Left lung (tissue), 10 donors: ENCODE data around the gene PFKFB3. TPM values are rescaled to one million over a fixed set of nuclear protein-coding genes. Genes with fewer than 3 reads are reported as not detected.

ENCODE experiments used
- ATAC-seq: fragments of 200-7000 bp; cut with Tn5 transposase; one replicate; pipeline ENCODE4 v1.9.1; 2020; ENCODE audit warnings: moderate library complexity
- DNase-seq, 4 donors: peaks; one replicate each; pipeline ENCODE4 v3.0.0-alpha.2; 2013 to 2020
- H3K27ac ChIP-seq, 2 donors: fragments of 200-600 bp; sonication (generic) in 1 of 2; one replicate each; pipeline versions ENCODE4 v1.5.0 to v1.8.0; 2020 to 2021
- H3K27me3 ChIP-seq, 2 donors: fragments of 200-600 bp; sonication (generic) in 1 of 2; one replicate each; pipeline versions ENCODE4 v1.5.0 to v1.8.0; 2020 to 2021
- H3K36me3 ChIP-seq, 2 donors: fragments of 200-600 bp; sonication (generic) in 1 of 2; one replicate each; pipeline versions ENCODE4 v1.5.0 to v1.8.0; 2020 to 2021
- H3K4me1 ChIP-seq, 2 donors: fragments of 200-600 bp; one replicate each; pipeline ENCODE4 v1.8.0; 2021
- H3K4me3 ChIP-seq, 2 donors: fragments of 200-600 bp; sonication (generic) in 1 of 2; one replicate each; pipeline versions ENCODE4 v1.5.0 to v1.8.0; 2020 to 2021; ENCODE audit warnings: mild to moderate bottlenecking in 1 of 2
- H3K9me3 ChIP-seq, 2 donors: fragments of 200-600 bp; sonication (generic) in 1 of 2; one replicate each; pipeline versions ENCODE4 v1.5.0 to v1.8.0; 2020 to 2021
- CTCF ChIP-seq, 2 donors: fragments of 200-600 bp; sonication (generic) in 1 of 2; IDR thresholded peaks; one replicate each; pipeline versions ENCODE4 v1.5.0 to v1.8.0; 2021; ENCODE audit warnings: antibody characterized with exemption in 2 of 2
- intact Hi-C, 2 donors: fragments of 100-400 bp; cut with DNase I; formaldehyde crosslinking; loops; one replicate each; pipeline versions ENCODE4 v1.11.2 to v1.14.2; 2022
- polyA plus RNA-seq, 6 donors: library from polyadenylated mRNA; unstranded; fragments of 120-200 nt; gene quantifications; one replicate each; pipeline ENCODE4 v1.2.1, GENCODE V29; 2013; ENCODE audit not compliant: insufficient read length in 6 of 6
- total RNA-seq, 2 donors: library from RNA; stranded (reverse); fragmentation: NEBNext Ultra II Directional; extraction: Animal tissue kit (Norgen Biotek cat#: 25700); gene quantifications; one replicate each; pipeline ENCODE4 v1.2.1, GENCODE V29; 2021
- donor health status: DM: no; HTN: yes; CAD: no.
- donor health status: DM: no; HTN: no; CAD: no.

PFKFB3 gene
- total and polyA plus RNA-seq, 8 donors = 15.3 to 120 (median 22.5) TPM

GRCh38 chr10:6297951-6298381 is 95.2 kb downstream of the PFKFB3 start:
- no peak for TF ChIP-seq CTCF (IDR thresholded peaks at IDR 0.05)
- no peak for DNase-seq
- peak; percentile 82 for ATAC-seq

GRCh38 chr10:6298428-6298827 is 95.7 kb downstream of the PFKFB3 start:
- Histone ChIP-seq H3K27ac (peak overlapping the region in 1 of 2 donors; percentile 50), H3K4me3 (no peak overlapping the region), H3K27me3 (no peaks in the 10 kb centered on the region), H3K4me1 (peaks cover 0 to 49% of the 10 kb centered on the region in 2 donors), H3K36me3 (no peaks in the 10 kb centered on the region), H3K9me3 (no peaks in the 10 kb centered on the region)
- ATAC-seq = no peak
- intact Hi-C loops = no loop called here
- TF ChIP-seq CTCF (IDR thresholded peaks at IDR 0.05) = no peak
- no peak for DNase-seq

More at GRCh38 chr10:6297951-6298381, 95.2 kb downstream of the PFKFB3 start:
- Histone ChIP-seq H3K36me3 (no peaks in the 10 kb centered on the region), H3K9me3 (no peaks in the 10 kb centered on the region), H3K4me1 (peaks cover 0 to 48% of the 10 kb centered on the region in 2 donors), H3K27me3 (no peaks in the 10 kb centered on the region), H3K4me3 (no peak overlapping the region), H3K27ac (peak overlapping the region in 1 of 2 donors; percentile 50)
- intact Hi-C loops = no loop called here

GRCh38 chr10:6299234-6299633 is 96.5 kb downstream of the PFKFB3 start:
- DNase-seq = no peak
- Histone ChIP-seq H3K4me1 (peaks cover 0 to 50% of the 10 kb centered on the region in 2 donors), H3K36me3 (no peaks in the 10 kb centered on the region), H3K4me3 (no peak overlapping the region), H3K27ac (no peak overlapping the region), H3K27me3 (no peaks in the 10 kb centered on the region), H3K9me3 (no peaks in the 10 kb centered on the region)
- intact Hi-C loops = no loop called here
- TF ChIP-seq CTCF (IDR thresholded peaks at IDR 0.05) = no peak
- ATAC-seq = no peak

GRCh38 chr10:6299743-6300105 is 97.0 kb downstream of the PFKFB3 start:
- intact Hi-C loops = no loop called here
- H3K27ac ChIP-seq = peak overlapping the region in 1 of 2 donors; percentile 66
- no peaks in the 10 kb centered on the region for H3K9me3 ChIP-seq

More at GRCh38 chr10:6299743-6300105, 97.0 kb downstream of the PFKFB3 start:
- no peak overlapping the region for H3K4me3 ChIP-seq
- DNase-seq (no peak), ATAC-seq (no peak)
- H3K27me3 ChIP-seq = no peaks in the 10 kb centered on the region
- TF ChIP-seq CTCF (IDR thresholded peaks at IDR 0.05) = no peak
- H3K36me3 ChIP-seq = no peaks in the 10 kb centered on the region
- peaks cover 0 to 50% of the 10 kb centered on the region in 2 donors for H3K4me1 ChIP-seq
